Glutamatergic neuron (in vitro differentiated cells): ENCODE results near the gene LZTFL1. TPM values are rescaled to one million over a fixed set of nuclear protein-coding genes. Genes with fewer than 3 reads are reported as not detected.

Experiments
- DNase-seq: peaks from one replicate; pipeline ENCODE4 v3.0.0; 2022
- H3K27ac Mint-ChIP-seq: one replicate; pipeline ENCODE4 v1.8.0; 2020; ENCODE audit warnings: mild to moderate bottlenecking, mixed read lengths, inconsistent platforms; ENCODE audit not compliant: unreplicated experiment
- H3K27me3 Mint-ChIP-seq: one replicate; pipeline ENCODE4 v1.8.0; 2020; ENCODE audit warnings: mild to moderate bottlenecking, moderate library complexity, mixed read lengths, inconsistent platforms; ENCODE audit not compliant: unreplicated experiment
- H3K36me3 Mint-ChIP-seq: one replicate; pipeline ENCODE4 v1.8.0; 2020; ENCODE audit warnings: mild to moderate bottlenecking, mixed read lengths, inconsistent platforms; ENCODE audit not compliant: unreplicated experiment
- H3K4me1 Mint-ChIP-seq: one replicate; pipeline ENCODE4 v1.8.0; 2020; ENCODE audit warnings: mild to moderate bottlenecking, low read depth, mixed read lengths, inconsistent platforms; ENCODE audit not compliant: unreplicated experiment
- H3K4me3 Mint-ChIP-seq: one replicate; pipeline ENCODE4 v1.8.0; 2020; ENCODE audit warnings: mild to moderate bottlenecking, mixed read lengths, inconsistent platforms; ENCODE audit not compliant: unreplicated experiment
- H3K9me3 Mint-ChIP-seq: one replicate; pipeline ENCODE4 v1.8.0; 2020; ENCODE audit warnings: mild to moderate bottlenecking, moderate library complexity, mixed read lengths, inconsistent platforms; ENCODE audit not compliant: unreplicated experiment
- CTCF ChIP-seq: fragments of 200-600 bp; sonication (generic); IDR thresholded peaks from one replicate; pipeline ENCODE4 v1.5.0; 2021; ENCODE audit not compliant: partially characterized antibody, unreplicated experiment
- total RNA-seq: library from RNA; stranded (reverse); fragmentation: NEBNext Ultra II Directional; extraction: Animal tissue kit (Norgen Biotek cat#: 25700); gene quantifications from one replicate; pipeline ENCODE4 v1.2.1, GENCODE V29; 2021; ENCODE audit not compliant: unreplicated experiment

LZTFL1 gene
- total RNA-seq, 1 donor from 2014 or later: 5.9 TPM

DNA sequence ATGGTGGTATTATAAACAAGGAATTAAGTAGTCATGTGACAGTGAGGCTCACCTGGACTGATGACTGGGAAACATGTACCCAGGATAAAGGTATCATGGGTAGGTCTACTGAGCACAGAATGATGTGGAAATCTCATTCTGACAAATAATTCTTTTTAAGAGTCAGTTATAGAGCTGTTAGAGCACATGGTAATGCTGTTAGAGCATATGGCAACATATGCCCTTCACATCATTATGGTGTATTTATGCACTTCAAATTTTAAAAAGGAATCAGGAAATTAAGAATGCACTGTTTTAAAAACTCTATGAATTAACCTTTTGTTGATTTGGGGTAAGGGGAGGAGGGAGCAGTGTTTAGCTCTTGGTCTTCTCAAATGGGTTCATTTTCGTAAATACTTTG lies 47.3 kb downstream of the LZTFL1 start:
- no peak for TF ChIP-seq CTCF
- H3K9me3 Mint-ChIP-seq: peaks cover 4% of the 10 kb centered on the region
- H3K27ac Mint-ChIP-seq: no peak overlapping the region
- no peak for DNase-seq
- peaks cover 15% of the 10 kb centered on the region for H3K27me3 Mint-ChIP-seq
- H3K36me3 Mint-ChIP-seq: peaks cover 9% of the 10 kb centered on the region
- no peak overlapping the region for H3K4me3 Mint-ChIP-seq
- peaks cover 8% of the 10 kb centered on the region for H3K4me1 Mint-ChIP-seq

DNA sequence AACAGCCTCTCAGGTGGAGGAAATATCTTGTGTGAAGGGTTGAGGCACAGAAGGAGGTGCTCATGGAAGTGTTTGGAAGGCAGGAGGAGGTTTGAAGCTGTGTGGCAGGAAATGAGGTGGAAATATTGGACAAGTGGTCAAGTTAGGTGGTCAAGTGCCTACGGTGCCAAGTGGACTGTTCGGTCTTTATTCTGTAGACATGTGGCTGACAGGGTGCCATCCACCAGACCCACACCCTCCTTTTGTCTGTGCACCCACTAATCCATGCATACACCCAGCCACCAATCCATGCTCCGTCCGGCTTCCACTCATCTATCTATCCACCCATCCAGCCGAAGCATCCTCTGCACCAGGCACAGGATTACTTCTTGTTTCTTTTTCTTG lies 47.8 kb downstream of the LZTFL1 start:
- Mint-ChIP-seq H3K4me1 (peaks cover 8% of the 10 kb centered on the region), H3K27ac (no peak overlapping the region), H3K9me3 (peaks cover 4% of the 10 kb centered on the region), H3K36me3 (peaks cover 10% of the 10 kb centered on the region), H3K27me3 (peaks cover 15% of the 10 kb centered on the region), H3K4me3 (no peak overlapping the region)
- TF ChIP-seq CTCF: no peak
- DNase-seq: no peak

GRCh38 chr3:45793482-45794176 lies 48.3 kb downstream of the LZTFL1 start:
- H3K4me1 Mint-ChIP-seq: peaks cover 8% of the 10 kb centered on the region
- TF ChIP-seq CTCF: no peak
- no peak overlapping the region for H3K27ac Mint-ChIP-seq
- peaks cover 12% of the 10 kb centered on the region for H3K27me3 Mint-ChIP-seq
- H3K4me3 Mint-ChIP-seq: no peak overlapping the region
- H3K36me3 Mint-ChIP-seq: peaks cover 10% of the 10 kb centered on the region
- no peak for DNase-seq
- H3K9me3 Mint-ChIP-seq: peaks cover 4% of the 10 kb centered on the region

- peaks cover 9% of the 10 kb centered on the region for H3K27me3 Mint-ChIP-seq
- peaks cover 4% of the 10 kb centered on the region for H3K9me3 Mint-ChIP-seq
- no peak overlapping the region for H3K27ac Mint-ChIP-seq
- peaks cover 10% of the 10 kb centered on the region for H3K36me3 Mint-ChIP-seq
- no peak for TF ChIP-seq CTCF
- H3K4me1 Mint-ChIP-seq: peaks cover 8% of the 10 kb centered on the region
- H3K4me3 Mint-ChIP-seq: no peak overlapping the region
- DNase-seq: no peak
These were observed 49.3 kb downstream of the LZTFL1 start for GRCh38 chr3:45792516-45793172.

GRCh38 chr3:45792036-45792435 lies 49.9 kb downstream of the LZTFL1 start:
- peaks cover 4% of the 10 kb centered on the region for H3K9me3 Mint-ChIP-seq
- TF ChIP-seq CTCF: no peak
- no peak overlapping the region for H3K27ac Mint-ChIP-seq
- peaks cover 10% of the 10 kb centered on the region for H3K36me3 Mint-ChIP-seq
- no peak for DNase-seq
- peaks cover 9% of the 10 kb centered on the region for H3K27me3 Mint-ChIP-seq
- peaks cover 8% of the 10 kb centered on the region for H3K4me1 Mint-ChIP-seq
- H3K4me3 Mint-ChIP-seq: no peak overlapping the region
